Right renal pelvis (tissue), 4 donors: ENCODE results near the gene NCAPD2. TPM values are rescaled to one million over a fixed set of nuclear protein-coding genes. Genes with fewer than 3 reads are reported as not detected.
"Not testable (repeated sequence)": the region's sequence is repeated elsewhere in the genome, so short reads cannot be mapped to it uniquely, and the experiment has no call there.

Source experiments
- DNase-seq, 4 donors: peaks; one replicate each; pipeline ENCODE4 v3.0.0-alpha.2; 2013; ENCODE audit warnings: low read depth in 4 of 4, low spot score in 3 of 4, missing footprints in 1 of 4
- polyA plus RNA-seq, 4 donors: library from polyadenylated mRNA; unstranded; fragments of 120-200 nt; gene quantifications; one replicate each; pipeline ENCODE4 v1.2.1, GENCODE V29; 2013; ENCODE audit not compliant: insufficient read length in 4 of 4

NCAPD2 gene
- polyA plus RNA-seq, 4 donors: 57.5 to 62.5 (median 59.9) TPM

- DNase-seq: no peak
Measured at GRCh38 chr12:6548966-6549683, 55.2 kb downstream of the NCAPD2 start.

GRCh38 chr12:6549684-6550151 is 55.8 kb downstream of the NCAPD2 start:
- no peak for DNase-seq

- DNase-seq: no peak
Measured at GRCh38 chr12:6550294-6551062, 56.6 kb downstream of the NCAPD2 start.

GRCh38 chr12:6551063-6551461 is 57.2 kb downstream of the NCAPD2 start:
- DNase-seq: no peak

- DNase-seq: no peak
Measured at GRCh38 chr12:6551496-6552139, 57.7 kb downstream of the NCAPD2 start.

GRCh38 chr12:6552140-6552551 is 58.2 kb downstream of the NCAPD2 start:
- no peak for DNase-seq

GRCh38 chr12:6553051-6553868 is 59.4 kb downstream of the NCAPD2 start:
- DNase-seq: no peak

- no peak for DNase-seq
Measured at GRCh38 chr12:6554168-6555017, 60.5 kb downstream of the NCAPD2 start.

- DNase-seq: no peak
Measured at GRCh38 chr12:6555018-6555691, 61.3 kb downstream of the NCAPD2 start.

GRCh38 chr12:6556496-6556817 is 62.6 kb downstream of the NCAPD2 start:
- not testable (repeated sequence) for DNase-seq

GRCh38 chr12:6556857-6557256 is 63.0 kb downstream of the NCAPD2 start:
- DNase-seq: no peak

- not testable (repeated sequence) for DNase-seq
Measured at GRCh38 chr12:6558014-6558760, 64.3 kb downstream of the NCAPD2 start.

- no peak for DNase-seq
Measured at GRCh38 chr12:6559500-6559899, 65.6 kb downstream of the NCAPD2 start.

GRCh38 chr12:6560501-6561205 is 66.8 kb downstream of the NCAPD2 start:
- DNase-seq: no peak

- no peak for DNase-seq
Measured at GRCh38 chr12:6562881-6563280, 69.0 kb downstream of the NCAPD2 start.

- DNase-seq: no peak
Measured at GRCh38 chr12:6563448-6564050, 69.6 kb downstream of the NCAPD2 start.

GRCh38 chr12:6567112-6567670 is 73.3 kb downstream of the NCAPD2 start:
- DNase-seq: no peak
